ENCODE results near the gene SND1.

The SND1 gene

GRCh38 chr7:128092221-128092620 lies 440.2 kb downstream of the SND1 start:
- no peak for DNase-seq (ENCODE audit: extremely low spot score)
- CTCF ChIA-PET = interaction anchor here (0.8 to 1.4 kb wide), 3 partner anchors 9 to 117 kb away, joined by 3 read pairs; no protein-coding TSS in a partner anchor
- no peak for TF ChIP-seq CTCF (IDR thresholded peaks at IDR 0.05; ENCODE audit: control extremely low read depth, extremely low read depth, low read depth, missing control alignments)
- POLR2A ChIA-PET = no interaction called here

GRCh38 chr7:128093614-128094570 lies 441.9 kb downstream of the SND1 start:
- TF ChIP-seq CTCF (IDR thresholded peaks at IDR 0.05; ENCODE audit: control extremely low read depth, extremely low read depth, low read depth, missing control alignments) = no peak
- POLR2A ChIA-PET = interaction anchor here (0.5 kb wide), 1 partner anchor 438 kb away, joined by 3 read pairs; no protein-coding TSS in a partner anchor
- CTCF ChIA-PET = interaction anchor here (0.8 to 1.2 kb wide), 2 partner anchors 16 to 95 kb away, joined by 3 read pairs; no protein-coding TSS in a partner anchor
- no peak for DNase-seq (ENCODE audit: extremely low spot score)

GRCh38 chr7:128094686-128095085 lies 442.7 kb downstream of the SND1 start:
- ChIA-PET POLR2A (no interaction called here), CTCF (interaction anchor here (0.8 to 1.1 kb wide), 2 partner anchors 10 to 96 kb away, joined by 3 to 4 read pairs; no protein-coding TSS in a partner anchor)
- no peak for TF ChIP-seq CTCF (IDR thresholded peaks at IDR 0.05; ENCODE audit: control extremely low read depth, extremely low read depth, low read depth, missing control alignments)
- DNase-seq (ENCODE audit: extremely low spot score) = no peak

GRCh38 chr7:128097211-128097731 lies 445.3 kb downstream of the SND1 start:
- POLR2A ChIA-PET = no interaction called here
- no peak for DNase-seq (ENCODE audit: extremely low spot score)
- no peak for TF ChIP-seq CTCF (IDR thresholded peaks at IDR 0.05; ENCODE audit: control extremely low read depth, extremely low read depth, low read depth, missing control alignments)
- CTCF ChIA-PET = interaction anchor here (2.6 kb wide), 1 partner anchor 113 kb away, joined by 12 read pairs; no protein-coding TSS in a partner anchor

- TF ChIP-seq CTCF (IDR thresholded peaks at IDR 0.05; ENCODE audit: control extremely low read depth, extremely low read depth, low read depth, missing control alignments) = no peak
- DNase-seq (ENCODE audit: extremely low spot score) = no peak
- ChIA-PET CTCF (interaction anchor here (1.2 to 2.6 kb wide), 4 partner anchors 8 to 111 kb away, joined by 3 to 12 read pairs (median 4); no protein-coding TSS in a partner anchor), POLR2A (no interaction called here)
Observed at GRCh38 chr7:128098629-128099028, 446.6 kb downstream of the SND1 start.

- TF ChIP-seq CTCF (IDR thresholded peaks at IDR 0.05; ENCODE audit: control extremely low read depth, extremely low read depth, low read depth, missing control alignments) = no peak
- ChIA-PET POLR2A (no interaction called here), CTCF (interaction anchor here (1.2 to 2.6 kb wide), 4 partner anchors 9 to 111 kb away, joined by 3 to 12 read pairs (median 4); no protein-coding TSS in a partner anchor)
- no peak for DNase-seq (ENCODE audit: extremely low spot score)
Observed at GRCh38 chr7:128099204-128099671, 447.2 kb downstream of the SND1 start.
